ENCODE measurements around the gene NCAPH2.
"Not testable (repeated sequence)": the region's sequence is repeated elsewhere in the genome, so short reads cannot be mapped to it uniquely, and the experiment has no call there.

The NCAPH2 gene

DNA sequence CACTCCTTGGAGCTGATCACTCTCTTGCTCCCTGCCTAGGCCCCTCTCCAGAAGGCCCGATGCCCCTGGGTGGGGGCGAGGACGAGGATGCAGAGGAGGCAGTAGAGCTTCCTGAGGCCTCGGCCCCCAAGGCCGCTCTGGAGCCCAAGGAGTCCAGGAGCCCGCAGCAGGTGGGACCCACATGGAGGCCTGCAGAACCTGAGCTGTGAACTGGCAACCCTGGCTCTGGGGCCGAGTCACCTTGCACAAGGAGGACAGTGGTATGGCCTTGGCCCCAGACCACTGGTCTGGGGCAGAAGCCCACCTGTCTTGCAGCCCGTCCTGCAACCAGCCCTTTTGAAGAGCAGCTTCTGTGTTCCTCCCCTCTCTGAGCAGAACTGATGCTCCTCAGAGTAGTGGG, 11.1 kb downstream of the NCAPH2 start:
- no peak for DNase-seq (ENCODE audit: low spot score)

DNA sequence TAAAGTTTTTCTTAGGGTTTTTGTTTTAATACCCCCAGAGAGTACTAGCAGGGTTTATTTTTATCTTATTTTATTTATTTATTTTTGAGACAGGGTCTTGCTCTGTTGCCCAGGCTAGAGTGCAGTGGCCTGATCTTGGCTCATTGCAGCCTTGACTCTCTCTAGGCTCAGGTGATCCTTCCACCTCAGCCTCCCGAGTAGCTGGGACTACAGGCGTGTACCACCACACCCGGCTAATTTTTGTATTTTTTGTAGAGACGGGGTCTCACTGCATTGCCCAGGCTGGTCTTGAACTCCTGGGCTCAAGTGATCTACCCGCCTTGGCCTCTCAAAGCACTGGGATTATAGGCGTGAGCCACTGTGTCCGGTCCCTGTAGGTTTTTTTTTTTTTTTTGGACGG, 12.2 kb downstream of the NCAPH2 start:
- not testable (repeated sequence) for DNase-seq (ENCODE audit: low spot score)

DNA sequence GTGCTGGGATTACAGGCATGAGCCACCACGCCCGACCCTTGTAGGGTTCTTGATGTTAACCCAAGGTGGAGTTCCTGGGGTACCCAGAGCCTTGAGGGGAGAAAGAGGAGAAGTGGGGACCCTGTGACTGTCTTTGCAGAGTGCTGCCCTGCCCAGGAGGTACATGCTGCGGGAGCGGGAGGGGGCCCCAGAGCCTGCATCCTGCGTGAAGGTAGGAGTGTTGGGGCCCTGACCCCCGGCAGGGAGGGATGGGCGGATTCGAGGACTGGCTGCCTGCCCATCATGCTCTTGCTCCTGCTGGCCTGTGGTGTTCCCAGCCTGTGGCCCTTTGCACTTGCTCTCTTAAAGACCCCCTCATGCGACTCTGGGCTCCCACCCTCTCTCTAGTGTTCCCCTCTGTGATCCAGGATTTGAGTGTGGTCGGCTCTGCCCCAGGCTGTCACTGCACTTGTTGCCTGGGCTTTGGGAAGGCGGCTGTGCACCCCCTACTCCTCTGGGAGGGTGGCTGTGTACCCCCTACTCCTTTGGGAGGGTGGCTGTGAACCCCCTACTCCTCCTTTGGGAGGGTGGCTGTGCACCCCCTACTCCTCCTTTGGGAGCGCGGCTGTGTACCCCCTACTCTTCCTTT, 12.9 kb downstream of the NCAPH2 start:
- no peak for DNase-seq (ENCODE audit: low spot score)

DNA sequence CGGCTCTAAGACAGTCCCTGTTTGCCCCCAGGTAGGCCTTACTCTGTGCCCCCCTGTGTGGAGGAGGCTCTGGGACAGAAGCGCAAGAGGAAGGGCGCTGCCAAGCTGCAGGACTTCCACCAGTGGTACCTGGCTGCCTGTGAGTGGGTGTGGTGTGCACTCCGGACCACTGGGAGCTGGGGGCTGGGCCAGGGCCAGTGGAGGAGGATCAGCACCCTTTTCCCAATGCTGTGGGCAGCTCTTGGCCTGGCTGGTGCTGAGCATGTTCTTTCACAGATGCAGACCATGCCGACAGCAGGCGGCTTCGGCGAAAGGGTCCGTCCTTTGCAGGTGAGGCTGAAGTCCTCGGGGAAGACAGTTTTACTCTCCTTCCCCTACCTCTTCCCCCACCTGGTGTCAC, 13.7 kb downstream of the NCAPH2 start:
- no peak for DNase-seq (ENCODE audit: low spot score)

DNA sequence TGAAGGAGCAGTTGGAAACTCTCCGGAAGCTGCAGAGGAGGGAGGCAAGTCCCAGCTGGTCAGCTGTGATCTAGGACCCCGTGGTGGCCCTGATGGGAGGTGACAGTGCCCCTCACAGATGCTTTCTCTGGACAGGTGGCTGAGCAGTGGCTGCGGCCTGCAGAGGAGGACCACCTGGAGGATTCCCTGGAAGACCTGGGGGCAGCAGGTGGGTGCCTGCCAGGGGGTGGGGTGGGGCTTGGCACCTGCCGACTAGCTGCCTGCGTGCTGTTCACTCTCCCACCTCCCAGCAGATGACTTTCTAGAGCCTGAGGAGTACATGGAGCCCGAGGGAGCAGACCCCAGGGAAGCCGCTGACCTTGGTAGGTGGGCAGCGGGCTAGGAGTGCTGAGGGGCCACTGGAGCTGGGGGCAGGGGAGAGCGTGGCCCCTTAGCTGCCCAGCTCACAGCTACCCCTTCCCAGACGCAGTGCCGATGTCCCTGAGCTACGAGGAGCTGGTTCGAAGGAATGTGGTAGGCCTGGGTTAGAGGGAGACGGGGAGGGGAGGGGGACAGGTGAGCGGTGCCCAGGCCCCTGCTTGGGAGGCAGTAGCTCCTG, 14.3 kb downstream of the NCAPH2 start:
- DNase-seq (ENCODE audit: low spot score) = no peak

DNA sequence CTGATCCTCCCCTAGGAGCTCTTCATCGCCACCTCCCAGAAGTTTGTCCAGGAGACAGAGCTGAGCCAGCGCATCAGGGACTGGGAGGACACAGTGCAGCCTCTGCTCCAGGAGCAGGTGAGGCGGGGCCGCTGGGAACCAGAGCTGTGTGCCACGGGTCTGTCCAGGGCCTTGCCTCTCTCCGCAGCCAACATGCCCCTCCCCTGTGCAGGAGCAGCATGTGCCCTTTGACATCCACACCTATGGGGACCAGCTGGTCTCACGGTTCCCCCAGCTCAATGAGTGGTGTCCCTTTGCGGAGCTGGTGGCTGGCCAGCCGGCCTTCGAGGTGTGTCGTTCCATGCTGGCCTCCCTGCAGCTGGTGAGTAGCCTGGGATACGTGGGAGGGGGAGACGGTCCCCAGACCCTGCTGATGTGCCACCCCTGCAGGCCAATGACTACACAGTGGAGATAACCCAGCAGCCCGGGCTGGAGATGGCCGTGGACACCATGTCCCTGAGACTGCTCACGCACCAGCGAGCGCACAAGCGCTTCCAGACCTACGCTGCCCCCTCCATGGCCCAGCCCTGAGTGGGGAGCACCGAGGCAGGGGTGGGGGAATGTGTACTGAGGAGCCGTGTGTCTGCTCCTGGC, 14.9 kb downstream of the NCAPH2 start:
- DNase-seq (ENCODE audit: low spot score) = no peak

DNA sequence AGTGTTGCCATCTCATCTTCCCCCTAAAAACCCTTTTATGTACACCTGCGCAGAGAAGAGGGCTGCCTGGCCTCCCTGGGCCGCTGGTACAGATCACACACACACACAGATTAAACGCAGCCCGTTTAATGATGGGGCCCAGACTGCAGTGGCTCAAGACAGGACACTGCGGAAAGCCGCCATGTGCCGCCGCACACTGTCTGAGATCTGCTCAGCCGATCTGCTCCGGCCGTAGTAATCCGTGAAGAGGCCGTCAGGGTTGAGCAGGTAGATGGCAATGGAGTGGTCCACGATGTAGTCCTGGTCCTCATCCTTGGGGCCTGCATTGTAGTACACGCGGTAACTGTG, 15.4 kb downstream of the NCAPH2 start:
- DNase-seq (ENCODE audit: low spot score) = no peak

DNA sequence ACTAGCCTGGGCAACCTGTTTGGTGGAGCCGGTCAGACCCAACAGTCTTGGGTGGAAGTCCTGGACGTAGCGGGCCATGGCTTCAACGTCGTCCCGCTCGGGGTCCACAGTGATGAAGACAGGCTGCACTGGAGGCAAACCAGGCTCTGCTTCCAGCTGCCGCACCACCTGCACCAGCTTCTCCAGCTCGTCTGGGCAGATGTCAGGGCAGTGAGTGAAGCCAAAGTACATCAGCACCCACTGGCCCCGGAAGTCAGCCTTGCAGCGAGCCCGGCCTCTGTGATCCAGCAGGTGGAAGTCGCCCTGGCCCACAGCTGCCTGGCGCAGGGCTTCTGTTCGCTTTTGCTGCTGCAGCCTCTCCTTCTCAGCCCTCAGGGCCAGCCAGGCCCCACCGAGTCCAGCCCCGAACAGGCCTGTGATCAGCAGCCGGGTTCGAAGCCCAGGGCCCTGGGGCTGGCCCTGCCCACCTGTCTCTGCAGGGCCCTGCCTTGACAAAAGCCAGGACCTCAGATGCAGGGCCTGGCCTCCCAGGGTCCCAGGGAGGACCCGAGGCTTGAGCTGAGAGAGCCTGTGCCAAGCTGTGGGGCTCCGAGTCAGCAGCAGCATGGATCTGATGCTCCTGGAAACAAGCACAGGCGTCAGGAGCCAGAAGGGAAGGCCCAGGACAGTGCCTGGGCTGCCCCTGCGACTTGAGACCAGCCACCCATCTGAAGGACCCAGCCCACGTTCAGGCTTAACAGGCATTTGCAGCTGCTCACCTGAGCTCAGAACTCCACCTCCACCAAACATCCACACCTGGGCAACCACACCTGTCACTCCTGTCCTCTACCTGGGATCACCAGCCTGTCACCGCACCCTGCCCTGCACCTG, 16.0 kb downstream of the NCAPH2 start:
- no peak for DNase-seq (ENCODE audit: low spot score)

DNA sequence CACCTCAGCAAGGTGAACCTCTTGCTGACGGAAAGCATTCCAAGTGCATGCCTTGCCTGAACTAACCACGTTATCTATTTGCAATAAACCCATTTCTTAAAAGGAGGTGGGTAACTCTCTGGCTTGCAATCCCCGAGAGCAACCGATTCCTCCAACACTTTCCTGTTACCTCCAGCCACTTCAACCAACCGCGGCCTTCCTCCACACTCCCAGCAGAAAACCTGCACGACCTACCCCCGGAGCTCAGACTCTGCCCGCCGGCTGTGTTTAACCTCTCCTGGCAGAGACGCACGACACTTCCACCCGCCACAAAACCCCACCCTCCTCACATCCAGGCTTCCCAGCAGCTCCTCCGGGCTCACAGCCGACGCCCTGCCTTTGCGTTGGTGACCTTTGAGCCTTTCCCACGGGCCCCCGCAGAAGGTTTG, 16.7 kb downstream of the NCAPH2 start:
- DNase-seq (ENCODE audit: low spot score) = no peak

DNA sequence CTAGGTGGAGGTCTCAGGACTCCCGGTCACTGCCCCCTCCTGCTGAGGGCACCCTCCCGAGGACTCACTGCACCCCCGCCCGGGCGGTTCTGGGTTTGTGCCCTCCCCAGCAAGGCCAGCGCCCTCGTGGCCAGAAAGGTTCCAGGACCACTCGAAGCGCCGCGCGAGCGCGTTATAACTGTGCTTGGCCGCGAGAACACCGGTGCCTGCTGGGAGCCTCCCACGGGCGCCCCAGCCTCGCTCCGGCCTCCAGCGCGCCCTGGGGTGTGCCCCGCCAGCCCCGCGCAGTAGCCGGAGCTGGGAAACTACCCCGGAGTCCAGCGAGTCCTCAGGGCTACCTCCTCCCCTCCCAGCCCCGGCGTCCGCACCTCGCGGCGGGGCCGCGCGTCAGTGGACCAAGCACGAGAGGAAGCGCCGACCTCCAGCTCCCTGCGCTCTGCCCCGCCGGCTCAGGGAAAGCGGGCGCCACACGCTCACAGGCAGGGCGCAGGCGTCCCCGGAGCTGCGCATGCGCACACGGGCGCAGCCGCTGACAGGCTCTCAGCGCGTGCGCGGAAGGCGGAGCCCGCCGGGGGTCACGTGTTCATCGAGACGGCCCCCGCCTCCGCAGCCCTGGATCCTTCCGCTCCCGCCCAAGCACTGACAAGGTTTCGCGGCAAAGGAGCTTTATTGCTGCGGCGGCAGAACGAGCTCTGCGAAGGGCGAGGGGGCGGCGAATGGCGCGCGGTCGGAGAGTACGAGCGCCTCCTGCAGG, 17.3 kb downstream of the NCAPH2 start, which contains the start of gene SCO2:
TSS of gene SCO2 (minus strand) at position 495 of the 754 bp plus-strand sequence. CDS start 1,187 bp downstream, outside the sequence.
- peak; percentile 97 for DNase-seq (ENCODE audit: low spot score)

DNA sequence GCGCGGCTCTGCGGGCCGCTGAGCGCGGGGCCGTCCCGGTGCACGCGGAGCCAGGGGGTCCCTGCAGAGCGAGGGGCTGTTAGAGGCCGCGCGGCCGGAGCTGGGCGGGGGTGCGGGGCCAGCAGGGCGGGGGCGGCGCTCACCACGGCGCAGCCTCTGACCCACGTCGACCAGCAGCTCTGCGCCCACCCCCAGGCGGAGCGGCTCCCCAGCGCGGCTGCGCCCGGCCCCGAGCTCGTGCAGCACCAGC, 17.8 kb downstream of the NCAPH2 start:
- DNase-seq (ENCODE audit: low spot score) = no peak

DNA sequence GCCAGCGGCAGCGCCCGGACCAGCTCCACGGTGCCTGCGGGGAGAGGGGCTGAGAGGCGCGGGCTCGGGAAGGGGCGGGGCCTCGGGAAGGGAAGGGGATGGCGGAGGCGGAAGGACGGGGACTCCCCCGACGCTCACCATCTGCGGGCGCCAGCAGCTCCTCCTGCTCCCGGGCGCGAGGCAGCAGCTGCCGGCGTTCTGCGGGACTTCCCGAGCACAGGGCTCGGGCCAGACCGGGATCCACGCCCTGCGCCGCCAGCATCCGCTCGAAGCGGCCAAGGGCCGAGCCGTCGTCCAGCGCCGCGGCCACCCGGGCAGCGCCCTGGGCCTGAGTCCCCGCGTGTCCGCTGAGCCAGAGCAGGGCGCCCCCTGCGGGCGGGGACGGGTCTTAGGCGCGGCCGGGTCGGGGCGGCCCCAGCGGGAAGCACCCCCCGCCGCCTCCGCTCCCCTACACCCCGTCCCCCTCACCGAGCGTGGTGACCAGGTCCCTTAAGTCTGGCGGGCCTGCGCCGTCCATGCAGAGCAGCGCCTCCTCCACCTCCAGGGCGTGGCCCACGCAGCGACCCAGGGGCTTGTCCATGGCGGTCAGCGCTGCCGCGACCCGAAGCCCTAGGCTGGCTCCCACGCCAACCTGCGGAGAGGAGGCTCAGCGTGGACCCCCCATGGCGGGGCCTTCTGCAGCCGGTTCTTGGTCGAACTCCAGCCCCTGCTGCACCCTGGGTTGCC, 18.2 kb downstream of the NCAPH2 start:
- DNase-seq (ENCODE audit: low spot score) = peak; percentile 50

DNA sequence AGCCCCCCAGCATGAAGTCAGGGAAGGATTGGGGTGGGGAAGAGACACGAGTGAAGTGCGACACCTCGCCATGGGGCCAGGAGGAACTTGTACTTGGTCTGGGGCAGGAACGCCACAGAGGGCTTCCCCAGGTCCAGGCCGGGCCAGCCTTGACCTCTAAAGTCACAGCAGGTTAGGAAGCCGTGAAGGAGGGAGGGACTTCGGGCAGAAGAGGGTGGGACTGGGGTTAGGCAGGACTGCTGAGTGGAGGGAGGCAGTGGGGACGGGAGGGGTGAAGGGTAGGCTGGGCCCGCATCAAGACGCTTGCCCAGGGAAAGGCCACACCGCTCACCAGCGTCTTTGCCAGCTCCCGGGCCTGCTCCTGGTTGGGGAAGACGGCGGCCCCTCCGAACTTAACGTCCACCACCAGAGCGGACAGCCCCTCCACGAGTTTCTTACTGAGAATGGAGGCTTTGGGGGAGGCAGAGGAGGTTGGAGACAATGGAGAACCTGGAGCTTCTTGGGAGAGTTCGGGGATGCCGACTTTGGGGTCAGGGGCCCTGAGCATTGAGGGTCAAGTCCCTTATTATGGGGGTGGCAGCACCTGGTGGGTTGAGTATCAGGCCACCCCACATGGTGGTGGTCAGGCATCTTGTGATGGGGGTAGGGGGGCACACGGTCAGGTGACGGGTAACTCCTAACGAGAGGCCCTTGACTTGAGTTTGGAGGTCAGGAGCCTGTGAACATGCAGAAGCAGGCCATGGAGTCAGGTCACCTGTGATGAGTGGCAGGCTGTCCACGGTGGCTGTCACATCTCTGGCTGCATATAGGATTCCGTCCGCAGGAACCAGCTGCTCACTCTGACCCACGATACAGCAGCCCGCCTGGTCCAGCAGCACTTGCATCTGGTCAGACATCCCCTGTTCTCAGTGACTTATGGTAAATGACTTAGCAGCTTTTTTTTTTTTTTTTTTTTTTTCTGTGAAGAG, 19.1 kb downstream of the NCAPH2 start:
- no peak for DNase-seq (ENCODE audit: low spot score)

DNA sequence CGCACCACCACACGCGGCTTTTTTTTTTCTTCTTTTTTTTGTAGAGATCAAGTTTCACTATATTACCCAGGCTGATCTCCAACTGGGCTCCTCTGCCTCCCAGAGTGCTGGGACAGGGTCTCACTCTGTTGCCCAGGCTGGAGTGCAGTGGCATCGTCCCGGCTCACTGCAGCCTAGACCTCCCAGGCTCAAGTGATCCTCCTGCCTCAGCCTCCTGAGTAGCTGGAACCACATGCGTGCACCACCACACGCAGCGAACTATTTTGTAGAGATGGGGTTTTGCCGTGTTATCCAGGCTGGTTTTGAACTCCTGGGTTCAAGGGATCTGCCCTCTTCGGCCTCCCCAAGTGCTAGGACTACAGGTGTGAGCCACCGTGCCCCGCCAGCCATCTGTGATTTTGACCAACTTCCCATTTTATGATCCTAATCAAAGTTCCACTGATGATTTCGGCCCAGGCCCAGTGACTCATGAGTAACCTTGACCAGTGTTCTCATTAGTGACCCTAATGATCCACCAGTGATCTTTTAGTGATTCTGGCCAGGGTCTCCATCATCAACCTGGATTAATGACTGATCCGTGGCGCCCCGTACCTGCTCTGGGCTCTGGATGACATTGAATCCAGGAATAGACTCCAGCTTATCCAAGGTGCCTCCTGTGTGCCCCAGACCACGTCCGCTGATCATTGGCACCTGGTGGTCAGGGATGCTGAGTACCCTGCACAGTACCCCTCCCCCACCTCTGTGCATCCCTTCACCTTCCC, 20.1 kb downstream of the NCAPH2 start:
- no peak for DNase-seq (ENCODE audit: low spot score)

DNA sequence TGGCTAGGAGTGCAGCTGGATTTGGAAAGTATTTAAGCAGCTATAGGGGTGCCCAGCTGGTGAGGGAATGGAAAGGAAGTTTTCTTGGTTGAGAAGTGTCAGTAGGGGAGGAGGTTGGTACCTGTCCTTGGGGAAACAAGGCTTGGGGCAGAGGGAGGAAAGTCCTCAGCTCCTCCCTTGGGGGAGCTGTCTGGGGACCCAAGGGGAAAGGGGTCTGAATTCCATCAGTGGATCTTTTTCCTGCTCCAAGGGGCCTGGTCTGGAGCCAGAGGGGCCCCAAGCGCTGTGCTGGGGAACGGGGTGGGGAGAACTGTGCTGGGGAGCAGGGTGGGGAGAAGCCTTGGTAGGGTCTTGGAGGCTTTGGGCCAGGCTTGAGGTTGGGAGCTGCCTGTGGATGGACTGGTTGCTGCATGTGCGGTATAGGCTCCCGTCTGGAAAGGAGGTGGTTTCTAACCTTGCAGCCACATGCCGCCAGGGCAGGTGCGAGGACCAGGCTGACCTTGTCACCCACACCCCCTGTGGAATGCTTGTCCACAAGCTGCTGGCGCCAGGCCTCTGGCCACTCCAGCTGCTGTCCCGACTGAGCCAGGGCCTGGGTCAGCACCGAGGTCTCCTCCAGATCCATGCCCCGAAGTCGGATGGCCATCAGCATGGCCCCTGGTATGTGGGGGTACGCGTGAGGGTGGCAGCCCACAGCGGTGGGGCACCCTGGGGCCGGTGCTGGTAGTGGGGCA, 20.8 kb downstream of the NCAPH2 start:
- no peak for DNase-seq (ENCODE audit: low spot score)

DNA sequence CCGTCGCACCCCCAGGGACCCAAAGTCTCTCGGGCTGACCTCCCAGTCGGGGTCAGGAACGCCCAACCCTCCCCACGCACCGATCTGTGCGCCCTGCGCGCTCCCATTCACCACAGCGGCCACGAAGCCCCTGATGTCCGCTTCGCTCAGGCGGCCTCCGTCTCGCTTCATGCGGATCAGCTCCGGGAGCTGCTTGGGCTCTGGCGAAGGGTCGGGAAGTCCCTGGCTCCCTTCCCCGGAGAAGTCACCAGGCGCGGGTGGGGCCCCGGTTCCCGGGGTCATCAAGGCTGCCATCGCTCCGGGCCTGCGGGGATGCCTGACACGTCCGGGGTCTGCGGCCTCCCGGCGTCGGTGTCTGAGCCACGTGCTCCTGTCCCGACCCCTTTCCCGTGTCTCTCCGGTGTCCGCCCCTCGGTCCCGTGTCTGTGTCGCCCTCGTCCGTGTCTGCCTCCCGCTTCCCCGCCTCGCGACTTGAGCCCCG, 21.4 kb downstream of the NCAPH2 start:
- no peak for DNase-seq (ENCODE audit: low spot score)

DNA sequence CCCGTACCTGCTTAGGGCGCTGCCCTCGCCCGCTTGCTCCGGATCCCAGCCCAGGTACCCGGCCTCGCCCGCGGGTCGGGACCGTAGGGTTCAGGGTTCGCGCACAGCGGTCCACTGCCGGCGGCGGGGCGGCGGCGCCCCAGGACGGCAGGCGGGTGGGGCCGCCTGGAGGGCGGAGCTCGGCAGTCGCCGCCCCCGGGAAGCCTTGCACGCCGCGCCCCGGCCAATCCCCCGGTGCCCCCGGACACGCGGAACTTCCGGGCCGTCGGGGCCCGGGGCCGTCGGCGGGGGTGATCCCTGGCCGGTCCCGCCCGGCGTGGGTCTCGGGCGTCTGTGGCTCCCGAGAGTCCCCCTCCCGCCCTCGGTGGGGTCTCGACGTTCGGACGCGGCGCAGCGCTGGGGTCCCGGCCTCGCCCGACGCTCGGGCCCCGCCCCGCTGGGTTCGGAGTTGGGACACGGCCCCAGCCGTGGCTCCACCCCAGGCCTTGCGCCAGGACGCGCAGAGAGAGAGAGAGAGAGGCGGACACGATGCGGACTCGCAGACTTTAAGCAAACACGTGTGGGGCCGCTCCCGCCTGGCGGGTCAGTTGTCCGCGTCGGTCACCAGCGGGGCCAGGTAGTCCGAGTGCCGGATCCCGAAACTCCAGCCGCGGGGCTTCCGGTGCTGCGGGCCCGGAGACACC, 22.0 kb downstream of the NCAPH2 start, which contains the start of gene TYMP:
TSS of gene TYMP (minus strand) at position 116 of the 683 bp plus-strand sequence. CDS start 303 bp downstream, outside the sequence.
- DNase-seq (ENCODE audit: low spot score) = peak; percentile 40

DNA sequence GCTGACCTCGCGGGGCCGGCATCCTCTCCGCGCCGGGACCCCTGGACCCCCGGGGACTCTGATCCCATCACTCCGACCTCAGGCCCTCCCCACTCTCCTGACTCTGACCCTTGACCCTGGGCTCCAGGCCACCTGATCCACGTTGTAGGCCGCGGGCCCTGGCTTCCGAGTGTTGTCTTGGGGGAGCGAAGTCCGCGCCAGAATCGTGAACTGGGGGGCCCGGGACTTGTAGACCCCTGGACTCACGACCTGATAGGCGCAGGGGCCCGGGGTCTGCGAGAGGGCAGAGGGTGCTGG, 22.5 kb downstream of the NCAPH2 start:
- no peak for DNase-seq (ENCODE audit: low spot score)

Measured in hematopoietic multipotent progenitor cell treated with erythropoietin and hydrocortisone succinate and interleukin-3 and kit ligand, for 15 days (in vitro differentiated cells).